RPMI7951 (cell line): Measurements from ENCODE around the gene PACSIN2. TPM values are rescaled to one million over a fixed set of nuclear protein-coding genes. Genes with fewer than 3 reads are reported as not detected.

Experiments used
- DNase-seq: peaks from one replicate; pipeline ENCODE4 v3.0.0-alpha.2; 2012; ENCODE audit warnings: low read depth
- total RNA-seq: library from RNA; depleted of rRNA; stranded (reverse); fragments of >200 nt; shearing (Covaris generic); gene quantifications from 2 replicates; pipeline ENCODE4 v1.2.3, GENCODE V29; 2014

PACSIN2 gene
- total RNA-seq, 1 experiment from 2014 or later, result 26.6 TPM

DNA sequence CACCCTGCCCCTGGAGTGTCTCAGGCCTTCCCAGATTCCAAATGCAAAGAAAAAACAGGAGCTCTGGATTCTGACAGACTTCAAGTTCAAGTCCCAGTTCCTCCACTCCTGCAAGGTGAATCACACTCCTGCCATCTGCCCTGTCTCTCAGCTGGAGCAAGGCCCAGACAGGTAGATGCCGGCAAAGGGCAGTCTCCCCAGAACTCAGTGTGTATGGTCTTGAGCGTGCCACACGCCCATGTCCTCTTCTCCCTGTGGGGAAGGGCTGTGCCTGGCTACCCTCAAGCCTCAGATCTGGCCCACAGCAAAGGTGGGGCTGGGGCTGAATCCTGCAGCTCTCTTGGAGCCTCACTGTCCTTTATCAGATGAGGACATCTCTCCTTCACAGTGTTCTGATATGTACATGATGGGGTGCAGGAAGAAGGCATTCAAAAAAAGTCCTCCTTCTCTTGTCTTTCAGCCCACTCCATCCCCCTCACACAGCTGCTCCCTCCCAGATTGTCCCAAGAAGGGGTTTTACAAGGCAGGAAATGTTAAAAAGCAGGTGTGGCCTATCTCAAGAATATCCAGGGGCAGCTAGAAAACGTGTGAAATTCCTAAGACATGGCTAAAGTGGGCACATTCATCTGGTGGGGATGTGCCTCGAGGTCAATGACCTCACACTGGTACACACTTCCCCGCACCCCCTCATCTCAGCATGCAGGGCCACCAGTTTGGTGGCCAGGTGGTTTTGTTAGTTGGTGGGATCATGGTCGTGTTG is 130.2 kb downstream of the PACSIN2 start:
- no peak for DNase-seq

DNA sequence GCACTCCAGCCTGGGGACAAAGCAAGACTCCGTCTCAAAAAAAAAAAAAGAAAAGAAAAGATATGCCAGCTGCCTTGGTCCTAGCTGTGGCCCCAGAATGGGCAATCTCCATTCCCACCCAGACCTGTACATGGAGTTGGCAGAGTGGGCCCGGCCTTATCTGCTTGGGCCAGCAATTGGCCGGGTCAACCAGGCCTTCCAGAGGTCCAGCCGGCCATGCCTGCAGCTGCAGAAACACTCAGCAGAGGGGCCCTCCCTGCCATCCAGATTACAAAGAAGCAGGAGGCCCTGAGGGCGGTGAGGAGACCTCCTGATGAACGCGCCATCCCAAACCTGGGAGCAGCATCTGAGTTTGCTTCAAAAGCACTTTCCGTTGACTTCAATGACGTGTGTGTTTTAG is 131.0 kb downstream of the PACSIN2 start:
- DNase-seq, result no peak

DNA sequence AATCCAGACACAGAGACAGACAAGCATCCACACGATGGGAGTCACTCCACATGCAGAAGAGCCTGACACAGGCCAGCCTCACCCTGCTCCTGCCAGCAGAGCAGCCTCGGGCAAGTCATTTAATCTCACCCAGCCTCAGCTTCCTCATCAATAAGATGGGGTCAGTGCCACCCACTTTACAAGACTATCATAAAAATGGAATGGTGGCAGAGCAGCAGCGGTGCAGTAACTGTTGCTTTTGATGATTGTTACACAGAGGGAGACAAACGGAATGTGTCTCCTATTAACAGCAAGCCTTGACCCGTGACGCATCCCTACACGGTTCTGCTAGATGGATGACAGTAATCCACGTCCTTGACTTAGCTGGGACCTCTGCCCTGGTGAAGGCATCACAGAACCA is 131.8 kb downstream of the PACSIN2 start:
- DNase-seq, result no peak

DNA sequence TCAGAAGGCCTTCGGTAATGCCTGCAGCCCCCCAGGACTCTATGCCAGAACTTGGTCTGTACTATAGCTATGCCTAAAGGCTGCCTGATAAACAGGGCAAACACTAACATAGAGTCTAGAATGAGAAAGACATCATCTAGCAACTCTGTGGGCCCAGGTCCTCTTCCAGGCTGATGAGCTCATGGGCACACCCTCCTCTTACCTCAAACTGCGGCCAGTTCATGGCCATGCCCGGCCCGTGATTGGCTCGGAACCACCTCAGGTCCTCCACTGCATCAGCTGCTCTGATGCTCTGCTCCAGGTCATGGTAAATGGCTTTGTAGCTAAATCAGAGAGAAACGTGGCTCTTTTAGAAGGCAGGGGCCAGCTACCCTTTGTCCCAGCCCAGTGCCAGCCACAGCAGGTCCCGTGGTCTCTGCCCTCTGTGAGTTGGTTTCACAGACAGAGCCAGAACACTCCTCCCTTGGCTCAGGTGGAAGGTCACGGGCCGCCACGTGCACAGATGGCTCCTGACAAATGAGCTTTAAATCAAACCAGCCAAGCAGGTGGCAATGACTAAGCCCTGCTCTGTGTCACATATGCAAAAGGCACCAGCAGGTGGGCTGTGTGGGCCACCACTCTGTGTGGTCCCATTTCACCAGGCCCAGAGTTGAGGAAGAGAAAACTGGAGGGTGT is 132.8 kb downstream of the PACSIN2 start:
- DNase-seq, result no peak

DNA sequence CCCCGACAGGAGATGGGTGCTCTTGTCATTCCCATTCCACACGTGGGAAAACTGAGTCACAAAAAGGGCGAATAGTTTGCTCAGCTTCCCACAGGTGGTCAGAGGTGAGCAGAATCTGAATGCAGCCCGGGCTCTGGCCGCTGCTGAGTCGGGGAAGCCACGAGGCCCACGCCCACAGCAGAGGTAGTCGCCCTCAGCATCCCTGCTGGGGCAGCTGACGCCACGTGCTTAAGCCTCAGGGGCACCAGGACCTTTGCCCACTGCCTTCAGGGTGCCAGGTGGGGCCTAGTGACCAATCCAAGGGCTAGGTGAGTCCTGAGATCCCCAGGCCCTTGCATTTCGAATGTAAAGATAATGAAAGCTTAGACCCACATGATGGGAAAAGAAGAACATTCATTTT is 133.7 kb downstream of the PACSIN2 start:
- DNase-seq, result no peak

DNA sequence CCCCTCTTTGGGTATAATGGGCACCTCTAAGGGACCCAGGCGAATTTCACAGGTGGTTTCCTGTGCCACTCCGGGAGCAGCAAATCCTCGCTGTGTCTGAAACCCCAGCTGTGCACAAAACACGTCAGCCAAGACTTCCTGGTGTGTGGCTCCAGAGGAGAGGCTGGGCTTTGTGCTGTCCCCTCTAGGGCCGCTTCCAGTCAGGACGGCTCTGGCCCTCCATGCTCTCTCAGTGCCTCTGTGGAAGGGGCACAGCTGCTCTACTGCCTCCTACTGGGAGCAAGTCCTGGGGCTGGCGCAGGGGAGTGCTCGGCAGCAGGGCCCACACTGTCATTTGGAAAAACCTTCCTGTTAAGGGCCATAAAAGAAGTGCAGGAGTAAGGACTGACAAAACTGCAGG is 134.1 kb downstream of the PACSIN2 start:
- no peak for DNase-seq

DNA sequence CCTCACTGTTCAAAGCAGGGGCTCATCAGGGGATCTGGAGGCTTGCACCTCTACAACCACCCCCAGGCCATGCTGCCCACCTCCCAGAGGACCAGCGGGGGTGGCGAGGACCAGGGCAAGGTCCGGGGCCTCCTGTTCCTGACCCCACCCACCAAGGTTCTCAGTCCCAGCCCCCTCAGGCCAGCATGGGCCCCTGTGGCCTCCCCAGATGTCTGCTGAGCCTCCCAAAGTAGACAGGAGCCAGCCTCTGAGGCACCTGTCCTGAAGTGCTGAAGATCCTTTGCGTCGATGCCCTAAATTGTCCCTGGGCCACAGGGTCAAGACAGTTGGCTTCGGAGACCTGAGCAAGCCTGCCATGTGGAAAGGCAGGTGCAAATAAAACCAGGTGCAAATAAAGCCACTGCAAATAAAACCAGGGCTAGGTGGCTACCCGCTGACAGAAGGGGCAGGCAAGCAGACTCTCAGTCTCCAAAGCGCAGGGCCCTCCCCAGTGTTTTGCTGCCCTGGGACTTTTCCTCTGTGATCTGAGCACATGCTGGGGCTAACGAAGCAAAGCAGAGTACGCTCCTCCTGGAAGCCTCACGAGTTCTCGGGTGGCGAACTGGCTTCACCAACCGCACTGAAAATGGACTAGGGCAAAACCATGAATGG is 135.5 kb downstream of the PACSIN2 start:
- no peak for DNase-seq

DNA sequence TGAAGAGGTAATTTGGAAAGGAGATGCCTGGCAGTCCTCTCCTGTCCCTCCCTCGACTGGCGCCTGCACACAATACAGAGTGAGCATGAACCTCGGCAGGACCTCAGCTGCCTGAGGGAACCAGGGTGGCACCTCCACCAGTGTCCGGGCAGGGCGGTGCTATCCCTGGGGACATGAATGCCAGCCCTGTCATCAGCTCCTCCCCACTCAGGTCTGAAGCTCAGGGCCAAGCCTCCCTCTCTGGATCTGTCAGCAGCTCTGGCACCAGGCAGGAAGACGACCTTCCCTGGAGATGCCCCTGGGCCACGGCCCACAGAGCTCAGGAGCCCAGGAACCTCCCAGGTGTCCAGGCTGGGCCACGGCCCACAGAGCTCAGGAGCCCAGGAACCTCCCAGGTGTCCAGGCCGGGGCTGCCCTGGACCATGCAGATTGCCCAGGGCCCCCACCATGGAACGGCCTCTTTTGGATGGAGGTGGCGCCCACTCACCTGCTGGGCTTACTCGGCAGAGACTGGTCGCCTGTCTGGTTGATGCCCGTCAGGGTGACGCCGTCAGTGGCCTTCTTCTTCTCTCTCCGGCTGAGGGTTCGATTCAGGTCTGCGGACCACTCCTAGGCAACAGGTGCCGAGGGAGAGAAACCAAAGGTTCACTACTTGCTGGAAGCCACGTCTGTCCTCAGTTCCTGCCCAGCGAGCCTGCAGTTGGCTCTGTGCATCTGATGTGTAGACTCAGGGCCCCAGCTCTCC is 136.2 kb downstream of the PACSIN2 start:
- DNase-seq, result no peak

DNA sequence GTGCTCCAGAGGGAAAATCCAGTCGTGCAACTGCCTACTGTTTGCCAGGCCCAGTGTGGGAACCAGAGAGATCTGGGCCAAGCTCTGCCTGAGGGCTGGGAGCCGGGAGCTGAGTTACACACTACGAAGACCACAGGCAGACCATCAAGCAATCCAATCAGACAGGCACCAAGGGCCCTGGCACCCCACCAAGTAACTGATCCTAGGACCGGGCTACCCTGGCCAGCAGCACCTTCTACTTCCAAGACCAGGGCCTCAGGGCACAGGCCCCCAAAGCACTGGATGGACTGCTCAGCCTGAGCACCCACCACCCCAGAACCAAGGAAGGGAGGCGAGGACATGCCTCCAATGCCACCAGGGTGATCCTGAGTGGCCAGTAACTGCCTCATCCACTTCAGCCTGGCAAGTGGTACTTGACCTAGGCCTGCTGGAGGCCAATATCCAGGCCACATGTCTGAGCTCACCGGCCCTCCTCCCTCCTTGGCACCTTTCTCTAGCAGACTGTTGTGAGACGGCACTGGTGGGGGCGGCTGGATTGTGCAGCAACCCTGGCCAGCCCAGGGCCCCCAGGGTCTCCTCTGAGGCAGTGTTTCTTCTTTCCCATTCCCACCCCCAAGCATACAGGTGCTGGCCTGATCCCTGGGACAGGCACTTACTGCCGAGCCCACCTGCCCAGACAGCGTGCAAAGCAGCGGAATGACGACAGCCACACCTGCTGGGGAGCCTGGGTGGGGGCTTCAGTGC is 137.2 kb downstream of the PACSIN2 start:
- no peak for DNase-seq

DNA sequence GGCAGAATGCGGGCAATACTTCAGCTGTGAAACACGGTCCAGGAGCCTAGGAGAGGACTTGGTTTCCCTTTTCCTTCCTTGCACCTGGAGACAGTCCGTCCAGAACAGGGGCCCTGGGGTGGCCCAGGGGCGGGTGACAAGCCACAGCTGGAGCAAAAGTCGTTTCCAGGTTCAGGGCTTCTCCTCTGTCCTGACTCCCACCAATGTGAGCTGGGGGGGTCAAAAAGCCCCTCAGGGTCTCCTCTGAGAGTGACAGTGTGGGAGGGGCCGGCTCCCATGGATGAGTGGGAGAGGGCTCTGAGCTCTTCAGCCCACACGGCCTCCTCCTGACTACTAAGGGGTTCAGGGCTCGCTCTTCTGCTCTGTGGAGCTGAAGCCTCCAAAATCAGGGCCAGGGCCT is 137.8 kb downstream of the PACSIN2 start:
- DNase-seq, result no peak

DNA sequence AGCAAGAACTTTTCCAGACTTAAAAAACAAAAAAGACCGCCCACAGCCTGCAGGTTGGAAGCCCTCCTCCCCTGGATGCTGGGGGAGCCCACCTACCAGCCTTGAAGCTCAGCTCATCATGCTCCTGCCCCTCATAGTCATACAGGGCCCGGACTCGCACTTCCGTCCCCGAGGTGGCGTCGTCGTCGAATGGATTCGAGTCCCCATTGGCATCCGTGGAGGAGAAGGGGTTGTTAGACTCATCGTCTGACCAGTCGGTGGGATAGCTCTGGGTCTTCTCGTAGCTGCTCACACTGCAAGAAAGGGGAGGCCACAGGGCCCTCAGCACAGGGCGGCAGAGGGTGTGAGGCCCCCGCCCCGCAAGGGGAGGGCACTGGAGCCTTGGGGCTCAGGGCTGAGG is 138.9 kb downstream of the PACSIN2 start:
- no peak for DNase-seq

DNA sequence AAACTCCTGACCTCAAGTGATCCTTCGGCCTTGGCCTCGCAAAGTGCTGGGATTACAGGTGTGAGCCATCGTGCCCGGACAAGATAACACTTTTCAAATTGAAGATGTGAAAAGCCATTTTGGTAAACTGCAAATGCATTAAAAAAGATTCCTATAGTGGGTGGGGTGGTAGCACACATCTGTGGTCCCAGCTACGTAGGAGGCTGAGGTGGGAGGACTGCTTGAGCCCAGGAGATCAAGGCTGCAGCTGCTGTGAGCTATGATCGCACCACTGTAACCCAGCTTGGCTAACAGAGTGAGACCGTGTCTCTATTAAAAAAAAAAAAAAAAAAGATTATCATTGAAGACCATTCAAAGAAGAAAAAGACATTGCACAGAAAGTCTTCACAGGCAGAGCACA is 140.9 kb downstream of the PACSIN2 start:
- no peak for DNase-seq

DNA sequence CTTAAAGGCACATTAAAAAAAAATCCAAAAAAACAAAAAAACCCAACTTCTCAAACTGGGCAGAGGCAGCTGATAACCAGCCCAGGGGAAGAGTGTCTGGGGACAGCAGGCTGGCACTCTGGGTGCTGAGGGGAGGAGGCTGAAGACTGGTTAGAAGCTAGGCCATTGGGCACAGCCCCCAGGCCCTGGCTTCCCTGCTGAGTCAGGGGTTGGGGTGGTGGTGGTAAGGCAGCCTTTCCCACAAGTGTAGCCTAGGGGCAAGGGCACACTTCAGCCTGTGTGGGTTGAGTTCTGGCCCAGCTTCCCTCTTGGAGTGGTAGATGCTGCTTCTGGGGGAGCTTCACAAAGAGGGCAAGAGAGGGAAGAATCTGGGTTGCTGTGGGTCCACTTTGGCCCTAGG is 141.6 kb downstream of the PACSIN2 start:
- DNase-seq, result peak; percentile 52

DNA sequence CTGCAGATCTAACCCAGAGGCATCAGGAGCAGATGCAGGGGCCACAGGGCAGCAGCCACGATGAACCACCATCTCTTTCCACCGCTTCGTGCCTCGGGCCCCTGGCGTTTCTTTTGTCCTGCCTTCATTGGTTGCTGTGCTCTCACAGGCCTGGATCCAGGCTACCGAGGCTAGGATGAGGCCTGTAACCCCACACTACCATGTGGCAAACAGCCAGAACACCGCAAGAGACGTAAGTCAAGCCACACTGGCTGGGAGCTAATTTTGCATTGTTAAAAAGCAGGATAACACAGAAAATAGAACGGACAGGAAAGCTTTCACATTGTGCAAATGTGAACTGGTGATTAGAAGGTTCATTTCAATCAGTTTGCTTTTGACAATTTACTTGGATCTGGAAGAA is 142.1 kb downstream of the PACSIN2 start:
- no peak for DNase-seq

DNA sequence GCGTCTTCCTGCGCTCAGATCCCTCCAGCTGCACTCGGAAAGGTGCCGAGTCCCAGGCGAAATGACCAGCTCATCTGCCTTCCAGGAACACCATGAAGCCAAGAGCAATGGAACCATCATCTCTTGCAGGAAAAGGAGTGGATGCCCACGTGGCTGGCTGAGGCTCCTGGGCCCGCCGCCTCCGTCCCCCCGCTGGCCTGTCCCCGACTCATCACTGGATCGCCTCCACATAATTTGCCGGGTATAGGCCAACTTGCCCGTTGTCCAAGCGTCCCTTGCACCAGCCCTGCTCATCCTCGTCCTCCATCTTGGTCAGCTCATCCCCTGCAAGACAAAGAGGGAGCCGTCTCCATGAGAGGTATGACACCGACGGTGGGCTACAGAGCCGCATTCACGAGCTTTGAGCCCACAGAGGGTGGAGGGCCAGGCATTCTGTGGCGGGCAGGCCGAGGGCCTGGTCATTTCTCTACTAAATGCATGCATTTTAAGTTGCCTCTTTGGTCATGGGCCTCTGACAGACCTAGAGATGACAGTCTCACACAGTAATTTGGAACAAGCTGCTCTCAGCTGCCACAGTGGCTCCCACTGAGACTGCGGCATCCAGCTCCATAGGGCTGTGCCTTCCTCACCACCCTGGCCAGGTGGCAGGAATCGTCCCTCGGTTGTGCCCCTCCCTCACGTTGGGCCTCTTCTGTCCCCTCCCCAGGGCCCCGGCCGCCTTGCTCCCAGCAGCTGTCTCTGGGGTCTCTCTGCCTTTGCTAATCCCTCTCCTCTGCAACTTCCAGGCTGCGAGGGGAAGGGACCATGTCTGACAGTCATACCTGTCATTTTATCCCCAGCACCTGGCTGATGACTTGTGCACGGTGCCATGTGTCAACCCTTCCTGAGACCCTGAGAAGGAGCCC is 143.6 kb downstream of the PACSIN2 start:
- DNase-seq, result no peak

DNA sequence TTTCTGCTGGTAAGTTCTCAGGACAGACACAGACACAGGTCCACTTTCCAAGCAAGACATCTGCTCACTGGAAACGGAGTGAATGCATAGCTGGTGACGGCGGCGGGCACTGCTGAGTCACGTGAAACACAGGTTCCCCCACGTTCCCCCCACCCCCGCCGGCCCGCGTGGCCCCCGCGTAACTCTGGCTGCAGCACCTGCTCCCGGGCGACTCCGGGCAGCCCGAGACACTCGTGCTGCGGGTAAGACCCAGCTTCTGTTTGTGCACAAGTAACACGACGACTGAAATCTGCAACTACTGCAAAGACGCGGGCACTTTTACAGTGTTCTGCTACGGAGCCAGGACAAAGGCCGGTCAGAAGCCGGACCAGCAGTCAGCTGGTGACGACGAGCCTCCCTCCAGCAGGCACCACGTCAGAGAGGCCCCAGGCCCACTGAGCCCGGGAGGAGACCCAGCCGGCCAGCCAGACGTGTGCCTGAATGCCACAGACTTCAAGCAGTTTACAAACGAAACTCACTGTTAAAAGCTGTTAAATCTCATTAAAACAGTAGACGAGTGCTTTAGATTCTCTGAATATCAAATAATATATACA is 145.0 kb downstream of the PACSIN2 start:
- DNase-seq, result no peak

DNA sequence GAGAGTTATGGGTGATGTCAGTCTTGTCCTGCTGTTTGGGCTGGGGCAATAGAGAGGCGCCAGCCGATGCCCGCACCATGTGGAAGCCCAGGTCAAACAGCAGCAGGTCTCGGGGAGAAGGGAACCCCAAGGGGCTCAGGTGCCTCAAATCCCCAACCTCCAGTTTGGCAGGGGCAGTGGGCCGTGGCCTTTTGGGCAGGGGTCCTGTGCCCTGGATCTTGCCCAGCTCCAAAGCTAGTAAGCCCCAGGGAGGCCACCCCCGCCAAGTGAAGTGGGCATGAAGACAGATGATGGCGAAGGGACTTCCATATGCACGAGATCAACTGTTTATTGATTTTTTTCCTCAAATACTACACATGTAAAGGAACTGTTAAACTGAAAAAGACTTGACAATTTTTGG is 145.5 kb downstream of the PACSIN2 start:
- no peak for DNase-seq

DNA sequence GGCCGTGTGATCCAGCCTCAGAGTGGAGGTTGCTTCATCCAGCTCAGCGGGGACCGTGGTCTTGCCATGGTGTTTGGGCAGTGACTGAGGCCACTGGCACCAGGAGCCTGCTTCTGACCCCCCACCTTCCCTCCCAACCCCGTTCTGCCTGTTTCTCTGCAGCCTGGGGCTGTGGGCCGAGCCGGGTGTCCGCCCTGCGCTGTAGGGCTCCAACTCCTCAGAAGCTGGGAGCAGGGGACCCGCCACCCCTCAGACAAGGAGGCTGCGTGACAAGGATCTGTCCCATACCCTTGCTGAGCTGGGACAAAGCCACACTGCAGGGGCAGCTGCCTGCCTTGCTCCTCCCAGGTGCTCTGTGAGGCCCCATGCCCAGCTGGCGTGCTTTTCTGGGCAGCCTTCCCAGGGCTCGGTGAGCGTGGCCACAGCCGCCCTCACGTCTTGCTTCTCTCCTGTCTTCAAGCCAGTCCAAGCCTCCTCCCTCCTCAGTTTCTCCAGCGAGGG is 146.1 kb downstream of the PACSIN2 start:
- no peak for DNase-seq

DNA sequence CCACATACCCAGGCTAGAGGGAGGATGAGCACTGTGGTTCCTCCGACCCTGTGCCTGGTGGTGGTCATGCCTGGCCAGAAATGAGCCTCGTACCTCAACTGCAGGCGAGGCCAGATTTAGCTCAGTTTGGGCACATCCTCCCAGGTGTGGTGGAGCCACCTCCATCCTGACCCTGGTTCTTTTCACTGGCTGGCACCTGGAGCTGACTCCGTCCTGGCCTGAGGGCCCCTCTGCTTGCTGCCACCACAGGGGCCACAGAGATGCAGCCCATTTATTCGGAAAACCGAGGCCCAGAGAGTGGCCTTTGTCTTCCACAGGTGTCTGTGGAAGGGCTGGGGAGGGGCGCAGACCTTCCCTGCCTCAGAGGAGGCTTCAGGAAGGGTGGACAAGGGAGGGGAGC is 148.8 kb downstream of the PACSIN2 start:
- no peak for DNase-seq

DNA sequence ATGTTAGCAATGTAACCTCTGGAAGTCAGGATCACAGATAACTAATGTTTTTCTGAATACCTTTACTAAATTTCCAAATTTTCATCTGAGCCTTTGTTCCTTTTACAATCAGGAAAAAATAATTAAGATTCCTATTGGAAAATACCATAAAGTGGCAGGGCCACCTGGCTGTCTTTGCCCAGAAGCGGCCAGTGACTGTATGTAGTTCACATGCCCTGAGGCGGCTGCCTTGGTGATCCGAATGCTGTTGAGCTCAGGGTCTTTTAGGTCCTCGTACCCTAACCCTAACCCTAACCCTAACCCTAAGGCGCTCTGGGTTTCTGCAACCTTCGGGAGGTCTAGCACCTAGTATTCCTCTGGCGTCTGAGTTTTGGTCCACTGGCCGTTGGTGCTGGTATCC is 149.4 kb downstream of the PACSIN2 start:
- DNase-seq, result no peak
